NOMO-1 treated with dmso at 0.1 percent for 144 hours (cell line): ENCODE data around the gene NDRG3.
"Not testable (repeated sequence)": the region's sequence is repeated elsewhere in the genome, so short reads cannot be mapped to it uniquely, and the experiment has no call there.

ENCODE experiments used
- DNase-seq: peaks from one replicate; lab custom pipeline; 2025; ENCODE audit not compliant: unreplicated experiment; lab: John Stamatoyannopoulos, UW

NDRG3 gene

DNA sequence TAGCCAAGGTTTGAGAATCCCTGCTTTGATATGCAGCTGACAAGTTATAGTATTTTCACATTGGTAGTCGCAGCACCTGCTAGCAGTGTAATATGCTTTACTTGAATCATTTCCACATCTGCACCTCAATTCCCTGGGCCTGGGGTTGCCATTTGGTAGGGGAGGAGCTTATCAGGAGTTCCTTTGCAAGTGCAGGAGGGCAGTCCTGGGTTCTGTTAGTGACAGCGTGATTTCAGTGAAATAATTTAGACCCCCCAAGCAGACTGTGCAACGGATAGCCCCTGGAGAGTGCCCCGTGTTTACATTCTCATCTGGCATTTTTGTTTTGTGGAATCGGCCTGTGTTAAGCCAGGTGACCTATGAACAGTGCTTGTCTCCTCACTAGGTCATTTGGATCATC lies 134.3 kb downstream of the NDRG3 start:
- no peak for DNase-seq

DNA sequence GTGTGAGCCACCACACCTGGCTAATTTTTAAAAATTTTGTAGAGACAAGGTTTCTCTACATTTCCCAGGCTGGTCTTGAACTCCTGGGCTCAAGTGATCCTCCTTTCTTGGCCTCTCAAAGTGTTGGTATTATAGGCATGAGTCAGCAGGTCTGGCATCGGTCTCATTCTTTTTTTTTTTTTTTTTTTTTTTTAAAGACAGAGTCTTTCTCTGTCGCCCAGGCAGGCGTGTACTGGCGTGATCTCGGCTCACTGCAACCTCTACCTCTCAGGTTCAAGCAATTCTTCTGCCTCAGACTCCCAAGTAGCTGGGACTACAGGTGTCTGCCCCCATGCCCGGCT lies 137.5 kb downstream of the NDRG3 start:
- not testable (repeated sequence) for DNase-seq

GRCh38 chr20:36607586-36608387 lies 138.1 kb downstream of the NDRG3 start:
- DNase-seq = no peak

GRCh38 chr20:36606158-36607066 lies 139.5 kb downstream of the NDRG3 start:
- peak; percentile 86 for DNase-seq

DNA sequence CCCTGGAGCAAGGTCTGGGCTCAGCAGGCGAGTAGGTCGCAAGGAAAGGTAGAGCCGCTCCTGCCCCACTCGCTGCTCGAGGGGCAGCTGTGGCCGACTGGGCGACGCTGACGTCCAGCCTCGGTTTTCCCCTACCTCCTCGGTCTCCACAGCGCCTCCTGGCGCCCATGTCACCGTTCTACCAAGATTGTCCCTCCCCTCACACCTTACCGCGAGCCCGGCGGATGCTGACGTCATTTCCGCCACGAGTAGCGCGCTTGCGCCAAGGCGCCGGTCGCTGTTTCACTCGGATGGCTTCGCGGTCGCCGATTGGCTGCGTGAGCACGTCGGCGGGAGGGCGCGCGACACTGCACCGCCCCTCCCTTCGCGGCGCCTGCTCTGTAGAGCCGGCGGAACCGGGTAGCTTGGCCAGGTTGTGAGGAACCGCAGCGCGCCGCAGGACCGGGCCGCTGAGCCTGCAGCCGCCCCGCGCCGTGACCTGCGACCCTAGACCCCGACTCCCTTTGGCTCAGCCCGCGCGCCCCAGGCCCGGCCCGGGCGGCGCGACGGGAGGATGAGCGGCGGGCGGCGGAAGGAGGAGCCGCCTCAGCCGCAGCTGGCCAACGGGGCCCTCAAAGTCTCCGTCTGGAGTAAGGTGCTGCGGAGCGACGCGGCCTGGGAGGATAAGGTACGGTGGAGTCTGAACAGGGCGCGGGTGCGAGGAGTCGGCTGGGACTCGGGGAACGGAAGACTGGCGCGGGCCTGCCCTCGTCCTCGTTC lies 140.3 kb downstream of the NDRG3 start, which contains the start of gene RAB5IF:
TSS of gene RAB5IF (plus strand) at position 381 of the 759 bp plus-strand sequence. CDS start at position 554, 173 bp downstream.
- peak; percentile 98 for DNase-seq

DNA sequence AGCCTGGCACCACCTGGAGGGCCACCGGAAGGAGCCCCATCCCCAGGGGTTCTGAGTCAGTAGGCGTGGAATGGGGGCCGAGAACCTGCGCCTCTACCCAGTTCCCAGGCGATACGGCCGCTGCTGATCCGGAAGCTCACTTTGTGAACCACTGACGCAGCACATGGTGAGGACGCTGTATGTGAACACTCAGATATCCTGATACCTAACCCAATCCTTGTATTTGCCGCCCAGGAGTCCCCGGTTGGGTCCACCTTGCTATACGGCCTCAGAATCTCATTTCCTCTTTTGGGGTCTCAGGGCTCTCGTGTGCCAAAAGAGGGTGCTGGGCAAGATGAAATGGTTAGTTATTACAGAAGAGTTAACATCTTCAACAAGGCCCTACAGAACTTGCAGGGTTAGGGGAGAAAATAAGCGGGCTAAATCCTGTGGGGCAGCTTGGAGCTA lies 140.9 kb downstream of the NDRG3 start:
- peak; percentile 78 for DNase-seq
